Spleen (tissue), 11 donors: ENCODE results near the gene CCDC175. TPM values are rescaled to one million over a fixed set of nuclear protein-coding genes. Genes with fewer than 3 reads are reported as not detected.

ENCODE experiments used
- DNase-seq: peaks from one replicate; pipeline ENCODE4 v3.0.0-alpha.2; 2020
- H3K27ac ChIP-seq, 8 donors: fragments of 200-600 bp; sonication (generic) in 7 of 8; 1 replicate in 4 of 8; 2 replicates in 4 of 8; pipeline versions ENCODE4 v1.5.0 to v1.8.0; 2016 to 2021; ENCODE audit warnings: inconsistent platforms in 4 of 8, mild to moderate bottlenecking in 4 of 8, moderate library complexity in 1 of 8
- H3K27me3 ChIP-seq, 7 donors: fragments of 200-600 bp; sonication (generic) in 6 of 7; replicated peaks in 1 of 7; 1 replicate in 4 of 7; 2 replicates in 3 of 7; pipeline versions ENCODE4 v1.5.0 to v1.8.0; 2016 to 2021; ENCODE audit warnings: inconsistent platforms in 3 of 7, mild to moderate bottlenecking in 1 of 7
- H3K36me3 ChIP-seq, 6 donors: fragments of 200-600 bp; sonication (generic) in 5 of 6; 1 replicate in 4 of 6; 2 replicates in 2 of 6; pipeline versions ENCODE4 v1.5.0 to v1.8.0; 2016 to 2021; ENCODE audit warnings: inconsistent platforms in 2 of 6
- H3K4me1 ChIP-seq, 6 donors: fragments of 200-600 bp; sonication (generic) in 5 of 6; 1 replicate in 3 of 6; 2 replicates in 3 of 6; pipeline versions ENCODE4 v1.5.0 to v1.8.0; 2016 to 2021; ENCODE audit warnings: inconsistent platforms in 3 of 6
- H3K4me3 ChIP-seq, 8 donors: fragments of 200-600 bp; sonication (generic) in 7 of 8; 1 replicate in 4 of 8; 2 replicates in 4 of 8; pipeline versions ENCODE4 v1.5.0 to v1.8.0; 2016 to 2021; ENCODE audit warnings: inconsistent platforms in 4 of 8, mild to moderate bottlenecking in 4 of 8, moderate library complexity in 2 of 8
- H3K9me3 ChIP-seq, 8 donors: fragments of 200-600 bp; sonication (generic) in 7 of 8; 1 replicate in 4 of 8; 2 replicates in 4 of 8; pipeline versions ENCODE4 v1.5.0 to v1.8.0; 2016 to 2021; ENCODE audit warnings: inconsistent platforms in 4 of 8
- CTCF ChIP-seq, 11 experiments: fragments of 200-600 bp in 7 of 11; fragments of 450-650 bp in 4 of 11; sonication (generic) in 4 of 11; IDR thresholded peaks in 8 of 11; conservative IDR thresholded peaks in 3 of 11; 1 replicate in 7 of 11; 2 replicates in 4 of 11; pipeline versions ENCODE4 v1.4.0 to v1.8.0; 2016 to 2021; ENCODE audit warnings: antibody characterized with exemption in 11 of 11, inconsistent platforms in 4 of 11, mild to moderate bottlenecking in 1 of 11
- POLR2A ChIP-seq, 3 donors: fragments of 450-650 bp; IDR thresholded peaks; one replicate each; pipeline ENCODE4 v1.5.1; 2017; ENCODE audit warnings: antibody characterized with exemption in 3 of 3, mild to moderate bottlenecking in 1 of 3
- POLR2AphosphoS5 ChIP-seq, 3 donors: sonication (generic); formaldehyde crosslinking; IDR thresholded peaks; one replicate each; pipeline ENCODE4 v1.5.1; 2017; ENCODE audit warnings: antibody characterized with exemption in 3 of 3
- WGBS, 5 donors: extraction: QIAGEN DNeasy Blood & Tissue Kit in 3 of 5; methylation state at CpG; one replicate each; pipeline versions ENCODE4 v1.1.5 to v1.1.7; 2013 to 2018; 5-methylcytosine and 5-hydroxymethylcytosine counted together
- intact Hi-C: fragments of 100-400 bp; cut with DNase I; formaldehyde crosslinking; loops from one replicate; pipeline ENCODE4 v1.15.0; 2023; ENCODE audit warnings: low total_unique reads
- polyA plus RNA-seq, 3 donors: library from polyadenylated mRNA; stranded (reverse); fragments of 200-250 nt; gene quantifications; one replicate each; pipeline ENCODE4 v1.2.1, GENCODE V29; 2013
- total RNA-seq, 7 donors: library from RNA; depleted of rRNA in 3 of 7; stranded (reverse); fragments of >200 nt in 3 of 7; fragmentation: NEBNext Ultra II Directional in 4 of 7; extraction: Animal tissue kit (Norgen Biotek cat#: 25700) in 4 of 7; gene quantifications; one replicate each; pipeline versions ENCODE4 v1.1.0 to v1.2.1, GENCODE V29; 2016 to 2021
- donor health status: healthy with polysubstance abuse.
- donor health status: DM: no; HTN: no; CAD: no; lungs with moderate emphysema.
- donor health status: DM: no; HTN: no; CAD: no.
- donor health status: Bipolar disorder and iron deficiency.
- donor health status: healthy.
- donor health status: DM: no; HTN: no; CAD: no.
- donor health status: DM: yes; HTN: yes; CAD: no.

CCDC175 gene
- total and polyA plus RNA-seq, 10 donors, result 0.34 to 1.9 (median 0.43) TPM; not detected in 5

DNA sequence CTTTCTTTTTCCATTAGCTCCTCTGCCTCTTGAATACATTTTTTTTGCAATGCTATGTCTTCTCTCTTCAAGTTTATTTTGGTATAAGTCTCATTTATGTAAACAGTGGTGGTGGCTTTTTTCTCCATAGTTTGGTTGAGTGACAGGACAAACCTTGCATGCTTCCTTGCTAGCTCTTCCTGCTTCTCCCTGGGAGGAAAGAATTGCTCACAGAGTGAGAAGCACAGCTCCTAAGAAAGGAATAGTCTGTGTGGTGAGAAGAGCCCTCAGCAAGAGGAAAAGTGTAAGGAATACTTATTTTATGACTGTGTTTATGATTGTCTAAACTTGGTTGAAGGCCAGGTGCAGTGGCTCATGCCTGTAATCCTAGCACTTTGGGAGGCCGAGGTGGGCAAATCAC, 11.5 kb downstream of the CCDC175 start:
- Histone ChIP-seq H3K4me3 (no peak overlapping the region), H3K9me3 (no peaks in the 10 kb centered on the region), H3K27ac (no peak overlapping the region), H3K4me1 (no peaks in the 10 kb centered on the region), H3K36me3 (no peaks in the 10 kb centered on the region), H3K27me3 (no peaks in the 10 kb centered on the region)
- 73 to 94% (median 92%) methylated on average over 1 of the region's 1 CpG for WGBS, 5 donors
- intact Hi-C loops, result no loop called here
- no peak for DNase-seq
- TF ChIP-seq POLR2AphosphoS5 (IDR thresholded peaks at IDR 0.05) (no peak), CTCF (IDR thresholded peaks at IDR 0.05 in 8 of 11, conservative IDR thresholded peaks at IDR 0.05 in 3 of 11) (no peak), POLR2A (IDR thresholded peaks at IDR 0.05) (no peak)

- no peak overlapping the region for H3K4me3 ChIP-seq
- H3K9me3 ChIP-seq, result no peaks in the 10 kb centered on the region
- no peak for DNase-seq
- WGBS, 5 donors, result 27 to 47% (median 37%) methylated on average over 2 of the region's 2 CpGs
- intact Hi-C loops, result no loop called here
- TF ChIP-seq CTCF (IDR thresholded peaks at IDR 0.05 in 8 of 11, conservative IDR thresholded peaks at IDR 0.05 in 3 of 11), result no peak
- TF ChIP-seq POLR2A (IDR thresholded peaks at IDR 0.05), result no peak
- no peak for TF ChIP-seq POLR2AphosphoS5 (IDR thresholded peaks at IDR 0.05)
- no peaks in the 10 kb centered on the region for H3K36me3 ChIP-seq
- no peak overlapping the region for H3K27ac ChIP-seq
- no peaks in the 10 kb centered on the region for H3K27me3 ChIP-seq
- H3K4me1 ChIP-seq, result no peaks in the 10 kb centered on the region
These were observed 12.2 kb downstream of the CCDC175 start for GRCh38 chr14:59564366-59564765.

GRCh38 chr14:59547310-59547709, 29.3 kb downstream of the CCDC175 start:
- no peak for DNase-seq
- intact Hi-C loops, result no loop called here
- Histone ChIP-seq H3K9me3 (peaks cover 0 to 12% (median 2%) of the 10 kb centered on the region in 8 donors), H3K4me1 (no peaks in the 10 kb centered on the region), H3K27ac (no peak overlapping the region), H3K27me3 (no peaks in the 10 kb centered on the region), H3K4me3 (no peak overlapping the region), H3K36me3 (no peaks in the 10 kb centered on the region)
- WGBS, 5 donors, result 82 to 93% (median 88%) methylated on average over 2 of the region's 2 CpGs
- TF ChIP-seq CTCF (IDR thresholded peaks at IDR 0.05 in 8 of 11, conservative IDR thresholded peaks at IDR 0.05 in 3 of 11), result no peak
- no peak for TF ChIP-seq POLR2AphosphoS5 (IDR thresholded peaks at IDR 0.05)
- no peak for TF ChIP-seq POLR2A (IDR thresholded peaks at IDR 0.05)

GRCh38 chr14:59543873-59544272, 32.7 kb downstream of the CCDC175 start:
- H3K27me3 ChIP-seq, result no peaks in the 10 kb centered on the region
- H3K9me3 ChIP-seq, result no peaks in the 10 kb centered on the region
- H3K4me3 ChIP-seq, result no peak overlapping the region
- no peaks in the 10 kb centered on the region for H3K4me1 ChIP-seq
- no peak for DNase-seq
- no peak overlapping the region for H3K27ac ChIP-seq
- WGBS, 5 donors, result 68 to 85% (median 73%) methylated on average over 7 of the region's 7 CpGs
- no peaks in the 10 kb centered on the region for H3K36me3 ChIP-seq
- intact Hi-C loops, result no loop called here
- TF ChIP-seq POLR2A (IDR thresholded peaks at IDR 0.05), result no peak
- no peak for TF ChIP-seq CTCF (IDR thresholded peaks at IDR 0.05 in 8 of 11, conservative IDR thresholded peaks at IDR 0.05 in 3 of 11)
- no peak for TF ChIP-seq POLR2AphosphoS5 (IDR thresholded peaks at IDR 0.05)
